IMR-90 (cell line): Measurements from ENCODE around the gene DDX31. TPM values are rescaled to one million over a fixed set of nuclear protein-coding genes. Genes with fewer than 3 reads are reported as not detected.
A peak's percentile ranks its signal among the peaks of the same experiment; 100 is the strongest.

ENCODE experiments used
- ATAC-seq: fragments of 200-7000 bp; cut with Tn5 transposase; 2 replicates; pipeline ENCODE4 v1.9.1; 2020; ENCODE audit warnings: low read depth, mild to moderate bottlenecking, moderate library complexity
- BruUV-seq: library from RNA; stranded (reverse); fragments of 400-500 nt; replicated peaks from 2 replicates; lab custom pipeline; 2021; lab: Mats Ljungman, UMichigan
- CTCF ChIA-PET: fragments of 300-600 bp; formaldehyde crosslinking; extraction: SDS; loops from one replicate; lab custom pipeline; 2021; ENCODE audit warnings: antibody characterized with exemption; lab: Yijun Ruan, JAX
- POLR2A ChIA-PET: fragments of 300-600 bp; sonication (Branson Sonifier 250); formaldehyde crosslinking; loops from one replicate; lab custom pipeline; 2022; ENCODE audit warnings: antibody characterized with exemption; ENCODE audit not compliant: unreplicated experiment; lab: Charles Lee
- DNase-seq: peaks from one replicate; pipeline ENCODE4 v3.0.0; 2013
- H2AFZ ChIP-seq: replicated peaks from 2 replicates; pipeline ENCODE3; 2013; ENCODE audit warnings: low read length, mild to moderate bottlenecking; ENCODE audit not compliant: poor library complexity
- H2AK5ac ChIP-seq: 2 replicates; pipeline ENCODE4 v1.6.1; 2013; ENCODE audit warnings: low read depth, low read length, inconsistent platforms
- H2AK9ac ChIP-seq: replicated peaks from 2 replicates; pipeline ENCODE3; 2013; ENCODE audit warnings: mild to moderate bottlenecking, low read depth, low read length, moderate library complexity; ENCODE audit not compliant: poor library complexity
- H2BK120ac ChIP-seq: 2 replicates; pipeline ENCODE4 v1.6.1; 2013; ENCODE audit warnings: low read depth, low read length, inconsistent platforms
- H2BK15ac ChIP-seq: 3 replicates; pipeline ENCODE4 v1.6.1; 2013; ENCODE audit warnings: low read depth, low read length, inconsistent platforms
- H2BK20ac ChIP-seq: 2 replicates; pipeline ENCODE4 v1.6.1; 2013; ENCODE audit warnings: low read depth, mild to moderate bottlenecking, inconsistent platforms, low read length, moderate library complexity
- H2BK5ac ChIP-seq: 2 replicates; pipeline ENCODE4 v1.6.1; 2013; ENCODE audit warnings: mild to moderate bottlenecking, low read depth, low read length, inconsistent platforms; ENCODE audit not compliant: poor library complexity, severe bottlenecking
- H3K14ac ChIP-seq: replicated peaks from 2 replicates; pipeline ENCODE4 v1.6.1; 2013; ENCODE audit warnings: low read depth, low read length, inconsistent platforms
- H3K18ac ChIP-seq: 2 replicates; pipeline ENCODE4 v1.6.1; 2013; ENCODE audit warnings: low read depth, low read length, control low read depth
- H3K23ac ChIP-seq: 2 replicates; pipeline ENCODE4 v1.6.1; 2013; ENCODE audit warnings: low read depth, low read length, inconsistent platforms
- H3K27ac ChIP-seq: 2 replicates; pipeline ENCODE4 v1.5.1; 2013; ENCODE audit warnings: mild to moderate bottlenecking, control low read depth, low read length; ENCODE audit not compliant: insufficient read depth
- H3K27me3 ChIP-seq: 2 replicates; pipeline ENCODE4 v1.6.1; 2013; ENCODE audit warnings: low read length; ENCODE audit not compliant: control insufficient read depth, insufficient read depth
- H3K36me3 ChIP-seq: 2 replicates; pipeline ENCODE4 v1.6.1; 2013; ENCODE audit warnings: low read length, mixed read lengths; ENCODE audit not compliant: control insufficient read depth, insufficient read depth
- H3K4ac ChIP-seq: 2 replicates; pipeline ENCODE4 v1.6.1; 2013; ENCODE audit warnings: low read depth, low read length, inconsistent platforms
- H3K4me1 ChIP-seq: 2 replicates; pipeline ENCODE4 v1.6.1; 2013; ENCODE audit warnings: low read length, mixed read lengths; ENCODE audit not compliant: control insufficient read depth, insufficient read depth
- H3K4me2 ChIP-seq: 2 replicates; pipeline ENCODE4 v1.6.1; 2013; ENCODE audit warnings: low read depth, mild to moderate bottlenecking, control low read depth, low read length, moderate library complexity
- H3K4me3 ChIP-seq: 2 replicates; pipeline ENCODE4 v1.5.1; 2013; ENCODE audit warnings: low read depth, mild to moderate bottlenecking, control low read depth, low read length, moderate library complexity; ENCODE audit not compliant: insufficient read depth
- H3K56ac ChIP-seq: 2 replicates; pipeline ENCODE4 v1.6.1; 2013; ENCODE audit warnings: low read length, inconsistent platforms; ENCODE audit not compliant: insufficient read depth; ENCODE audit errors: extremely low read depth
- H3K79me1 ChIP-seq, 2 experiments: 2 replicates each; pipeline ENCODE4 v1.6.1; 2013; ENCODE audit warnings: low read length in 2 of 2, inconsistent platforms in 1 of 2, low read depth in 1 of 2
- H3K9ac ChIP-seq: 2 replicates; pipeline ENCODE4 v1.6.1; 2013; ENCODE audit warnings: low read depth, low read length, control low read depth
- H3K9me1 ChIP-seq: 2 replicates; pipeline ENCODE4 v1.6.1; 2013; ENCODE audit warnings: low read length, inconsistent platforms; ENCODE audit not compliant: insufficient read depth
- H3K9me3 ChIP-seq: 2 replicates; pipeline ENCODE4 v1.6.1; 2013; ENCODE audit warnings: low read length; ENCODE audit not compliant: control insufficient read depth, insufficient read depth
- H4K20me1 ChIP-seq: 2 replicates; pipeline ENCODE4 v1.6.1; 2013; ENCODE audit warnings: low read length, inconsistent platforms; ENCODE audit not compliant: insufficient read depth
- H4K5ac ChIP-seq: 2 replicates; pipeline ENCODE4 v1.6.1; 2013; ENCODE audit warnings: mild to moderate bottlenecking, low read depth, low read length, control low read depth
- H4K8ac ChIP-seq, 2 experiments: 2 replicates each; pipeline ENCODE4 v1.6.1; 2013; ENCODE audit warnings: low read depth in 2 of 2, low read length in 2 of 2, control low read depth in 1 of 2, inconsistent platforms in 1 of 2
- H4K91ac ChIP-seq: 2 replicates; pipeline ENCODE4 v1.6.1; 2013; ENCODE audit warnings: low read depth, low read length, inconsistent platforms; ENCODE audit not compliant: insufficient read depth
- BHLHE40 ChIP-seq: fragments of 150-350 bp; IDR thresholded peaks from 2 replicates; pipeline ENCODE4 v1.6.1; 2016; ENCODE audit warnings: mild to moderate bottlenecking, low read depth, low read length
- CEBPB ChIP-seq: IDR thresholded peaks from 2 replicates; pipeline ENCODE4 v1.6.1; 2012; ENCODE audit warnings: low read depth, low read length, improper control_type of control experiment
- CHD1 ChIP-seq: IDR thresholded peaks from 2 replicates; pipeline ENCODE4 v1.6.1; 2012; ENCODE audit warnings: low read depth, low read length, improper control_type of control experiment
- FOS ChIP-seq: fragments of 150-350 bp; IDR thresholded peaks from 2 replicates; pipeline ENCODE4 v1.6.1; 2016; ENCODE audit warnings: low read depth, low read length
- MAFK ChIP-seq: IDR thresholded peaks from 2 replicates; pipeline ENCODE4 v1.6.1; 2012; ENCODE audit warnings: low read depth, low read length, improper control_type of control experiment
- MAZ ChIP-seq: IDR thresholded peaks from 2 replicates; pipeline ENCODE4 v1.6.1; 2012; ENCODE audit warnings: low read depth, mild to moderate bottlenecking, low read length, improper control_type of control experiment, moderate library complexity, borderline replicate concordance
- MXI1 ChIP-seq: IDR thresholded peaks from 2 replicates; pipeline ENCODE4 v1.6.1; 2012; ENCODE audit warnings: low read depth, mild to moderate bottlenecking, low read length, moderate library complexity, borderline replicate concordance
- NFE2L2 ChIP-seq: fragments of 150-350 bp; IDR thresholded peaks from 2 replicates; pipeline ENCODE4 v1.6.1; 2016; ENCODE audit warnings: low read depth, mild to moderate bottlenecking, low read length
- POLR2A ChIP-seq: IDR thresholded peaks from 2 replicates; pipeline ENCODE4 v1.6.1; 2012; ENCODE audit warnings: mild to moderate bottlenecking, low read depth, low read length
- RAD21 ChIP-seq: IDR thresholded peaks from 2 replicates; pipeline ENCODE4 v1.6.1; 2012; ENCODE audit warnings: low read length, improper control_type of control experiment
- RCOR1 ChIP-seq: IDR thresholded peaks from 2 replicates; pipeline ENCODE4 v1.6.1; 2012; ENCODE audit warnings: mild to moderate bottlenecking, low read length, improper control_type of control experiment; ENCODE audit not compliant: insufficient replicate concordance
- RFX5 ChIP-seq: IDR thresholded peaks from 2 replicates; pipeline ENCODE4 v1.8.0; 2012; ENCODE audit warnings: low read depth, mild to moderate bottlenecking, low read length, moderate library complexity
- SMC3 ChIP-seq: fragments of 150-350 bp; IDR thresholded peaks from 2 replicates; pipeline ENCODE4 v1.6.1; 2016; ENCODE audit warnings: low read depth, mild to moderate bottlenecking, antibody characterized with exemption, low read length, moderate library complexity
- WGBS, 2 experiments: methylation state at CpG; one replicate each; pipeline versions ENCODE4 v1.1.5 to v1.1.7; 2013; ENCODE audit warnings: missing lambda C conversion rate in 2 of 2; ENCODE audit not compliant: insufficient read length in 1 of 2; ENCODE audit errors: extremely low coverage in 2 of 2; 5-methylcytosine and 5-hydroxymethylcytosine counted together
- dilution Hi-C: fragments of 300-500 bp; cut with HindIII; formaldehyde crosslinking; loops from one replicate; pipeline ENCODE4 v1.14.3; 2018; ENCODE audit warnings: low sequenced_read_pairs; ENCODE audit not compliant: unreplicated experiment
- in situ Hi-C: fragments of 300-500 bp; cut with MboI; formaldehyde crosslinking; loops from 3 replicates; pipeline ENCODE4 v1.14.3; 2019; ENCODE audit warnings: low sequenced_read_pairs, inconsistent platforms, mixed read lengths
- intact Hi-C: fragments of 100-400 bp; cut with micrococcal nuclease; formaldehyde crosslinking; loops from 2 replicates; pipeline ENCODE4 v1.10.0; 2022
- polyA plus RNA-seq, 3 experiments: library from polyadenylated mRNA; depleted of rRNA; stranded (reverse); fragments of >200 nt; gene quantifications; 2 replicates each; pipeline ENCODE4 v1.2.3, GENCODE V29; 2012; ENCODE audit warnings: low replicate concordance in 1 of 3
- total RNA-seq: library from RNA; depleted of rRNA; stranded (reverse); fragments of >200 nt; gene quantifications from 2 replicates; pipeline ENCODE4 v1.2.3, GENCODE V29; 2012
- TF ChIP-seq, protein P1 (sequence below): fragments of 150-350 bp; IDR thresholded peaks from 2 replicates; pipeline ENCODE4 v1.6.1; 2017; ENCODE audit warnings: mild to moderate bottlenecking, antibody characterized with exemption, low read length, low read depth
- TF ChIP-seq, protein P2 (sequence below): conservative IDR thresholded peaks from 2 replicates; pipeline ENCODE4 v1.5.1; 2012; ENCODE audit warnings: mild to moderate bottlenecking, low read depth, low read length, improper control_type of control experiment
- TF ChIP-seq, protein P3 (sequence below): fragments of 150-350 bp; IDR thresholded peaks from 2 replicates; pipeline ENCODE4 v1.6.1; 2016; ENCODE audit warnings: low read depth, mild to moderate bottlenecking, low read length, moderate library complexity, borderline replicate concordance

Gene DDX31
- total and polyA plus RNA-seq, 2 of the 4 experiments (the other 2 are of a cell fraction), result 10.7 to 14.0 TPM

DNA sequence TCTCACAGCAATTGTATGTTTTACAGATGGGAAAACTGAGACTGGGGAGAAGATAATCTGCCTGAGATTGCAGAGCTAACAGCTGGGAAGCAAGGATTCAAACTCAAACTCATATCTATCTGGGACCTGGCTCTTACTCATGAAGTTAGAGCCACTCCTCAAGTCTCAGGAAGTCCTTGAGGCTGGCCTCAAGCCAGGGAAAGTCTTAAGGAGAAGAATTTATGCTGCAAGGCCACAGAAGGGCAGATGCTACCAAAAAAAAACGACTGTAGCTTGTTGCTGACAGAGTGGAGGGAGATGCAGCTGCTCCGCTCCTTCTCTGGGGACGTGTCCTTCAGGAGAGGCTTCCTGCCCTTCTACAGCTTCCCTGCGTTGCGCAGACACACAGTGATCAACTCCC lies 47.6 kb downstream of the DDX31 start:
- Histone ChIP-seq H3K4me3 (no peak overlapping the region), H2BK5ac (no peak overlapping the region), H3K4me1 (no peaks in the 10 kb centered on the region), H3K4ac (no peak overlapping the region), H3K23ac (no peak overlapping the region), H2BK20ac (no peak overlapping the region), H4K91ac (no peak overlapping the region), H3K36me3 (peaks cover 23% of the 10 kb centered on the region), H3K27me3 (no peaks in the 10 kb centered on the region), H2AFZ (no peak overlapping the region), H3K56ac (no peak overlapping the region), H4K8ac (no peak overlapping the region), H3K79me1 (no peaks in the 10 kb centered on the region; a peak in 1 of 4 replicates), H3K9ac (no peak overlapping the region), H2AK9ac (peak overlapping the region; percentile 42), H3K9me3 (no peaks in the 10 kb centered on the region), H3K4me2 (no peak overlapping the region), H3K27ac (no peak overlapping the region), H3K14ac (no peak overlapping the region), H3K18ac (no peak overlapping the region), H2BK120ac (no peak overlapping the region), H4K5ac (no peak overlapping the region), H3K9me1 (no peaks in the 10 kb centered on the region; the same call in 1 of the 2 replicates), H2BK15ac (no peak overlapping the region), H4K20me1 (no peaks in the 10 kb centered on the region), H2AK5ac (no peak overlapping the region)
- DNase-seq (peak; percentile 58), ATAC-seq (no peak)
- ChIA-PET POLR2A (no interaction called here), CTCF (interaction anchor here (0.5 to 0.6 kb wide), 2 partner anchors 38 to 1936 kb away, joined by 3 to 5 read pairs; no protein-coding TSS in a partner anchor)
- in situ Hi-C loops (no loop called here), dilution Hi-C loops (no loop called here), intact Hi-C loops (no loop called here)
- TF ChIP-seq, protein P1, sequence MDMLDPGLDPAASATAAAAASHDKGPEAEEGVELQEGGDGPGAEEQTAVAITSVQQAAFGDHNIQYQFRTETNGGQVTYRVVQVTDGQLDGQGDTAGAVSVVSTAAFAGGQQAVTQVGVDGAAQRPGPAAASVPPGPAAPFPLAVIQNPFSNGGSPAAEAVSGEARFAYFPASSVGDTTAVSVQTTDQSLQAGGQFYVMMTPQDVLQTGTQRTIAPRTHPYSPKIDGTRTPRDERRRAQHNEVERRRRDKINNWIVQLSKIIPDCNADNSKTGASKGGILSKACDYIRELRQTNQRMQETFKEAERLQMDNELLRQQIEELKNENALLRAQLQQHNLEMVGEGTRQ, result no peak
- no peak for TF ChIP-seq RAD21
- no peak for TF ChIP-seq FOS
- TF ChIP-seq MAZ, result no peak
- TF ChIP-seq RCOR1, result no peak
- TF ChIP-seq MAFK, result no peak
- no peak for TF ChIP-seq CHD1
- TF ChIP-seq MXI1, result no peak
- TF ChIP-seq, protein P2, sequence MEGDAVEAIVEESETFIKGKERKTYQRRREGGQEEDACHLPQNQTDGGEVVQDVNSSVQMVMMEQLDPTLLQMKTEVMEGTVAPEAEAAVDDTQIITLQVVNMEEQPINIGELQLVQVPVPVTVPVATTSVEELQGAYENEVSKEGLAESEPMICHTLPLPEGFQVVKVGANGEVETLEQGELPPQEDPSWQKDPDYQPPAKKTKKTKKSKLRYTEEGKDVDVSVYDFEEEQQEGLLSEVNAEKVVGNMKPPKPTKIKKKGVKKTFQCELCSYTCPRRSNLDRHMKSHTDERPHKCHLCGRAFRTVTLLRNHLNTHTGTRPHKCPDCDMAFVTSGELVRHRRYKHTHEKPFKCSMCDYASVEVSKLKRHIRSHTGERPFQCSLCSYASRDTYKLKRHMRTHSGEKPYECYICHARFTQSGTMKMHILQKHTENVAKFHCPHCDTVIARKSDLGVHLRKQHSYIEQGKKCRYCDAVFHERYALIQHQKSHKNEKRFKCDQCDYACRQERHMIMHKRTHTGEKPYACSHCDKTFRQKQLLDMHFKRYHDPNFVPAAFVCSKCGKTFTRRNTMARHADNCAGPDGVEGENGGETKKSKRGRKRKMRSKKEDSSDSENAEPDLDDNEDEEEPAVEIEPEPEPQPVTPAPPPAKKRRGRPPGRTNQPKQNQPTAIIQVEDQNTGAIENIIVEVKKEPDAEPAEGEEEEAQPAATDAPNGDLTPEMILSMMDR, result no peak
- no peak for TF ChIP-seq SMC3
- TF ChIP-seq NFE2L2, result no peak
- no peak for TF ChIP-seq POLR2A
- TF ChIP-seq RFX5, result no peak
- no peak for TF ChIP-seq CEBPB
- TF ChIP-seq, protein P3, sequence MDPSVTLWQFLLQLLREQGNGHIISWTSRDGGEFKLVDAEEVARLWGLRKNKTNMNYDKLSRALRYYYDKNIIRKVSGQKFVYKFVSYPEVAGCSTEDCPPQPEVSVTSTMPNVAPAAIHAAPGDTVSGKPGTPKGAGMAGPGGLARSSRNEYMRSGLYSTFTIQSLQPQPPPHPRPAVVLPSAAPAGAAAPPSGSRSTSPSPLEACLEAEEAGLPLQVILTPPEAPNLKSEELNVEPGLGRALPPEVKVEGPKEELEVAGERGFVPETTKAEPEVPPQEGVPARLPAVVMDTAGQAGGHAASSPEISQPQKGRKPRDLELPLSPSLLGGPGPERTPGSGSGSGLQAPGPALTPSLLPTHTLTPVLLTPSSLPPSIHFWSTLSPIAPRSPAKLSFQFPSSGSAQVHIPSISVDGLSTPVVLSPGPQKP, result no peak
- no peak for TF ChIP-seq BHLHE40
- 66% methylated on average over 3 of the region's 5 CpGs; no CpG with 5 or more reads in 1 of the 2 experiments for WGBS, 2 experiments
- BruUV-seq, result no TSS peak
